PC-9 (cell line): ENCODE measurements around the gene PITPNM3. TPM values are rescaled to one million over a fixed set of nuclear protein-coding genes. Genes with fewer than 3 reads are reported as not detected.

Experiments used
- BruUV-seq: library from RNA; stranded (reverse); fragments of 400-500 nt; replicated peaks from 2 replicates; lab custom pipeline; 2021; lab: Mats Ljungman, UMichigan
- CTCF ChIA-PET: fragments of 300-600 bp; sonication (Branson Sonifier 250); formaldehyde crosslinking; loops from one replicate; lab custom pipeline; 2022; ENCODE audit warnings: antibody characterized with exemption; lab: Charles Lee
- POLR2A ChIA-PET: fragments of 300-600 bp; sonication (Branson Sonifier 250); formaldehyde crosslinking; loops from one replicate; lab custom pipeline; 2022; ENCODE audit warnings: antibody characterized with exemption; ENCODE audit not compliant: unreplicated experiment; lab: Charles Lee
- DNase-seq, 2 experiments: peaks; one replicate each; pipeline versions ENCODE4 v3.0.0 to v3.0.0-alpha.2; 2015 to 2022; ENCODE audit warnings: mixed read lengths in 1 of 2
- H2AFZ ChIP-seq: fragments of 200-600 bp; sonication (generic); 2 replicates; pipeline ENCODE4 v1.8.1; 2017; ENCODE audit warnings: antibody characterized with exemption
- H3F3A ChIP-seq: fragments of 200-600 bp; sonication (generic); 2 replicates; pipeline ENCODE4 v1.8.1; 2017; ENCODE audit warnings: antibody characterized with exemption, mild to moderate bottlenecking, low read depth; ENCODE audit not compliant: insufficient read depth
- H3K27ac ChIP-seq: fragments of 200-600 bp; sonication (generic); 2 replicates; pipeline ENCODE4 v1.6.1; 2016; ENCODE audit warnings: mixed run types
- H3K27me3 ChIP-seq: fragments of 200-600 bp; sonication (generic); 2 replicates; pipeline ENCODE4 v1.6.1; 2016; ENCODE audit warnings: low read depth, mixed run types; ENCODE audit not compliant: insufficient read depth
- H3K36me3 ChIP-seq: fragments of 200-600 bp; sonication (generic); 2 replicates; pipeline ENCODE4 v1.6.1; 2016; ENCODE audit warnings: low read depth, mixed run types
- H3K4me1 ChIP-seq: fragments of 200-600 bp; sonication (generic); replicated peaks from 2 replicates; pipeline ENCODE4 v1.6.1; 2016; ENCODE audit warnings: mixed run types; ENCODE audit not compliant: insufficient read depth
- H3K4me2 ChIP-seq: fragments of 200-600 bp; sonication (generic); 2 replicates; pipeline ENCODE4 v1.6.1; 2017; ENCODE audit warnings: mixed run types
- H3K4me3 ChIP-seq: fragments of 200-600 bp; sonication (generic); 2 replicates; pipeline ENCODE4 v1.6.1; 2016; ENCODE audit warnings: mixed run types
- H3K79me2 ChIP-seq: fragments of 200-600 bp; sonication (generic); 2 replicates; pipeline ENCODE4 v1.6.1; 2017; ENCODE audit warnings: low read depth, mixed run types
- H3K9me2 ChIP-seq: fragments of 200-600 bp; sonication (generic); 2 replicates; pipeline ENCODE4 v1.8.1; 2017; ENCODE audit warnings: mild to moderate bottlenecking; ENCODE audit not compliant: insufficient read depth
- H3K9me3 ChIP-seq: fragments of 200-600 bp; sonication (generic); 2 replicates; pipeline ENCODE4 v1.8.1; 2016; ENCODE audit warnings: low read depth; ENCODE audit not compliant: insufficient read depth
- H4K20me1 ChIP-seq: fragments of 200-600 bp; sonication (generic); 2 replicates; pipeline ENCODE4 v1.8.1; 2017; ENCODE audit not compliant: insufficient read depth
- CTCF ChIP-seq: fragments of 200-600 bp; sonication (generic); conservative IDR thresholded peaks from 2 replicates; pipeline ENCODE4 v1.6.1; 2017; ENCODE audit warnings: mixed run types, antibody characterized with exemption, mild to moderate bottlenecking, moderate library complexity
- EZH2 ChIP-seq: fragments of 200-600 bp; sonication (generic); IDR thresholded peaks from 2 replicates; pipeline ENCODE4 v1.8.0; 2017; ENCODE audit warnings: antibody characterized with exemption, low read depth
- intact Hi-C: fragments of 100-400 bp; cut with micrococcal nuclease; formaldehyde crosslinking; loops from one replicate; pipeline ENCODE4 v1.10.0; 2022; ENCODE audit not compliant: unreplicated experiment
- total RNA-seq: library from RNA; stranded (reverse); gene quantifications from 2 replicates; pipeline ENCODE4 v1.2.3, GENCODE V29; 2021

Gene PITPNM3
- total RNA-seq, 1 experiment from 2014 or later = 16.9 TPM

GRCh38 chr17:6496640-6497441 is 59.5 kb downstream of the PITPNM3 start:
- CTCF ChIA-PET = no interaction called here
- intact Hi-C loops = no loop called here
- POLR2A ChIA-PET = no interaction called here
- peaks cover 11% of the 10 kb centered on the region for H3K4me1 ChIP-seq
- H3K79me2 ChIP-seq = no peaks in the 10 kb centered on the region
- TF ChIP-seq EZH2 = no peak
- TF ChIP-seq CTCF = no peak
- H3K27me3 ChIP-seq = no peaks in the 10 kb centered on the region
- no peak for DNase-seq
- H3K9me3 ChIP-seq = no peaks in the 10 kb centered on the region
- no peak overlapping the region for H3K27ac ChIP-seq
- no peaks in the 10 kb centered on the region for H3K9me2 ChIP-seq
- H4K20me1 ChIP-seq = no peaks in the 10 kb centered on the region
- H3K4me2 ChIP-seq = no peak overlapping the region
- no peak overlapping the region for H3K4me3 ChIP-seq
- H3F3A ChIP-seq = no peaks in the 10 kb centered on the region
- BruUV-seq = no TSS peak
- H3K36me3 ChIP-seq = no peaks in the 10 kb centered on the region
- no peak overlapping the region for H2AFZ ChIP-seq

GRCh38 chr17:6496116-6496481 is 60.3 kb downstream of the PITPNM3 start:
- Histone ChIP-seq H3K36me3 (no peaks in the 10 kb centered on the region), H3K4me3 (no peak overlapping the region), H2AFZ (no peak overlapping the region), H3K4me2 (no peak overlapping the region), H3K27ac (no peak overlapping the region), H4K20me1 (no peaks in the 10 kb centered on the region), H3K27me3 (no peaks in the 10 kb centered on the region), H3K79me2 (no peaks in the 10 kb centered on the region), H3K9me3 (no peaks in the 10 kb centered on the region), H3F3A (peaks cover 4% of the 10 kb centered on the region; the same call in 1 of the 2 replicates), H3K9me2 (no peaks in the 10 kb centered on the region), H3K4me1 (peaks cover 11% of the 10 kb centered on the region)
- no TSS peak for BruUV-seq
- no peak for TF ChIP-seq EZH2
- no peak for TF ChIP-seq CTCF
- DNase-seq = no peak
- intact Hi-C loops = no loop called here
- CTCF ChIA-PET = interaction anchor here (0.7 kb wide), 1 partner anchor 15 kb away, joined by 3 read pairs; no protein-coding TSS in a partner anchor
- POLR2A ChIA-PET = no interaction called here

GRCh38 chr17:6495450-6496115 is 60.8 kb downstream of the PITPNM3 start:
- intact Hi-C loops = no loop called here
- peaks cover 11% of the 10 kb centered on the region for H3K4me1 ChIP-seq
- POLR2A ChIA-PET = no interaction called here
- no peak for DNase-seq
- CTCF ChIA-PET = interaction anchor here (0.7 kb wide), 2 partner anchors 15 to 28 kb away, joined by 3 read pairs; no protein-coding TSS in a partner anchor
- no peaks in the 10 kb centered on the region for H3K79me2 ChIP-seq
- BruUV-seq = no TSS peak
- no peak for TF ChIP-seq EZH2
- no peak for TF ChIP-seq CTCF
- no peaks in the 10 kb centered on the region for H3K36me3 ChIP-seq
- H3K27ac ChIP-seq = no peak overlapping the region
- H4K20me1 ChIP-seq = no peaks in the 10 kb centered on the region
- H2AFZ ChIP-seq = no peak overlapping the region
- no peak overlapping the region for H3K4me2 ChIP-seq
- H3F3A ChIP-seq = peaks cover 4% of the 10 kb centered on the region; the same call in 1 of the 2 replicates
- no peaks in the 10 kb centered on the region for H3K27me3 ChIP-seq
- H3K9me3 ChIP-seq = no peaks in the 10 kb centered on the region
- H3K9me2 ChIP-seq = no peaks in the 10 kb centered on the region
- H3K4me3 ChIP-seq = no peak overlapping the region
